HG03342 (cell line): ENCODE results near the gene WDR49.

Experiments
- ATAC-seq: cut with Tn5 transposase; IDR thresholded peaks from one replicate; pipeline ENCODE4 v1.9.1; 2021; ENCODE audit warnings: mild to moderate bottlenecking, moderate library complexity; ENCODE audit not compliant: unreplicated experiment

WDR49 gene

GRCh38 chr3:167491621-167492020 lies 162.1 kb downstream of the WDR49 start:
- ATAC-seq = no peak

GRCh38 chr3:167489571-167489970 lies 164.2 kb downstream of the WDR49 start:
- no peak for ATAC-seq

GRCh38 chr3:167487556-167487955 lies 166.2 kb downstream of the WDR49 start:
- no peak for ATAC-seq

- no peak for ATAC-seq
Observed at GRCh38 chr3:167484551-167484950, 169.2 kb downstream of the WDR49 start.

- ATAC-seq = no peak
Observed at GRCh38 chr3:167483708-167484475, 169.8 kb downstream of the WDR49 start.

GRCh38 chr3:167481164-167481563 lies 172.6 kb downstream of the WDR49 start:
- ATAC-seq = no peak

GRCh38 chr3:167480748-167481147 lies 173.0 kb downstream of the WDR49 start:
- no peak for ATAC-seq

- no peak for ATAC-seq
Observed at GRCh38 chr3:167473863-167474262, 179.9 kb downstream of the WDR49 start, which contains the start of gene SERPINI2. SERPINI2 (minus strand) TSS chr3:167474042; CDS start chr3:167471834, 2,208 bp downstream.

- ATAC-seq = no peak
Observed at GRCh38 chr3:167469381-167469780, 184.4 kb downstream of the WDR49 start.

GRCh38 chr3:167467848-167468611 lies 185.7 kb downstream of the WDR49 start:
- no peak for ATAC-seq

- ATAC-seq = no peak
Observed at GRCh38 chr3:167466966-167467365, 186.8 kb downstream of the WDR49 start.

GRCh38 chr3:167456157-167456799 lies 197.5 kb downstream of the WDR49 start:
- no peak for ATAC-seq

GRCh38 chr3:167453815-167454214 lies 199.9 kb downstream of the WDR49 start:
- ATAC-seq = no peak

GRCh38 chr3:167451282-167451681 lies 202.5 kb downstream of the WDR49 start:
- ATAC-seq = no peak

- ATAC-seq = no peak
Observed at GRCh38 chr3:167450675-167451074, 203.1 kb downstream of the WDR49 start.

GRCh38 chr3:167450195-167450594 lies 203.5 kb downstream of the WDR49 start:
- ATAC-seq = peak; percentile 61

GRCh38 chr3:167445491-167445890 lies 208.3 kb downstream of the WDR49 start:
- no peak for ATAC-seq

GRCh38 chr3:167441256-167441655 lies 212.5 kb downstream of the WDR49 start:
- no peak for ATAC-seq

- ATAC-seq = no peak
Observed at GRCh38 chr3:167437428-167438139, 216.2 kb downstream of the WDR49 start.
